Left ventricle myocardium inferior (tissue), 1 donor: Measurements from ENCODE around the gene RNU6-1. TPM values are rescaled to one million over a fixed set of nuclear protein-coding genes. Genes with fewer than 3 reads are reported as not detected.

Experiments used
- DNase-seq: peaks from one replicate; pipeline ENCODE4 v3.0.0-alpha.2; 2020
- H3K27ac ChIP-seq: fragments of 200-600 bp; replicated peaks from 2 replicates; pipeline ENCODE4 v1.8.0; 2021
- H3K27me3 ChIP-seq: fragments of 200-600 bp; 2 replicates; pipeline ENCODE4 v1.8.0; 2021; ENCODE audit warnings: low read depth
- H3K36me3 ChIP-seq: fragments of 200-600 bp; 2 replicates; pipeline ENCODE4 v1.8.0; 2021
- H3K4me1 ChIP-seq: fragments of 200-600 bp; 2 replicates; pipeline ENCODE4 v1.8.0; 2021
- H3K4me3 ChIP-seq: fragments of 200-600 bp; 2 replicates; pipeline ENCODE4 v1.8.0; 2021; ENCODE audit warnings: mild to moderate bottlenecking, moderate library complexity
- H3K9me3 ChIP-seq: fragments of 200-600 bp; replicated peaks from 2 replicates; pipeline ENCODE4 v1.8.0; 2021
- intact Hi-C: fragments of 100-400 bp; cut with micrococcal nuclease; formaldehyde crosslinking; loops from one replicate; pipeline ENCODE4 v1.11.0; 2022
- total RNA-seq: library from RNA; stranded (reverse); fragmentation: NEBNext Ultra II Directional; extraction: Animal tissue kit (Norgen Biotek cat#: 25700); gene quantifications from one replicate; pipeline ENCODE4 v1.2.1, GENCODE V29; 2021
- TF ChIP-seq, protein P1 (sequence below): fragments of 200-600 bp; IDR thresholded peaks from 2 replicates; pipeline ENCODE4 v1.8.0; 2021; ENCODE audit warnings: antibody characterized with exemption, mild to moderate bottlenecking, borderline replicate concordance
- donor health status: DM: no; HTN: yes; CAD: no; lungs with severe emphysema.

RNU6-1 gene
- total RNA-seq, 1 donor from 2014 or later = not detected

DNA sequence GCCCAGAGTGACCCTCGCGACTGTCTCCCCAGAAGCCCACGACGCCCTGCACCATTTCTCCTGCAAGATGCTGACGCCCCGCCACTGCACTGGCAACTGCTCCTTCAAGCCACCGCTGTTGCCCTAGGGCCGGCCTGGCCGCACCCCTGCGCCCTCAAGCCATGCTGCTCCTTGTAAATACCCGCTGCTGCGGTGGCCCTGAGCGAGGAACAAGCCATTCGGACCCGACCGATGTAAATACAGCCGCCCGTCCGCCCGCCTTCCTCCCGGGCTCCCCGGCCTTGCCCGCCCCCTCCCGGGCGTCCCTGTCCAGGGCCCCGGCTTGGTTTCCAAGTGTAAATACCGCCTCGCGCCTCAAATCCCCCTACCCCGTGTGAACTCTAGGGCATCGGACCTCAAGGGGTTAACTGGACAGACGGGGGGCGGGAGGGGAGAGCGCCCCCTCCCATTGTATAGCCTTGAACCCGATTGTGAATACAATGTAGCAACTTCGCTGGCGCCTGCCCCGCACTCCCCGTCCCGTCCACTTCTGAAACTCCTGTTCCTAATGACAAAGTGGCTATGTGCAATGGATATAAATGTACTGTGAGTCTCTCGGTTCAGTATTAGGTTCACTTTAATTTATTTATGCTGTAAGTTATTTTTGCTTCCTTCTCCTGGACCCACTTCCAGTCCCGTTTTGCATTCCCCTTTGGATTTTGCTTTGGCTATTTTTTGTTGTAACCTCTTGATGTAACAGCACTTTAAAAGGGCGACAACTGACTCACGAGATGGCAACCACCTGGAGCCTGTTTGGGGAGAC lies 5.9 kb downstream of the RNU6-1 start:
- Histone ChIP-seq H3K4me3 (peak overlapping the region; percentile 61), H3K27me3 (peaks cover 73% of the 10 kb centered on the region)

DNA sequence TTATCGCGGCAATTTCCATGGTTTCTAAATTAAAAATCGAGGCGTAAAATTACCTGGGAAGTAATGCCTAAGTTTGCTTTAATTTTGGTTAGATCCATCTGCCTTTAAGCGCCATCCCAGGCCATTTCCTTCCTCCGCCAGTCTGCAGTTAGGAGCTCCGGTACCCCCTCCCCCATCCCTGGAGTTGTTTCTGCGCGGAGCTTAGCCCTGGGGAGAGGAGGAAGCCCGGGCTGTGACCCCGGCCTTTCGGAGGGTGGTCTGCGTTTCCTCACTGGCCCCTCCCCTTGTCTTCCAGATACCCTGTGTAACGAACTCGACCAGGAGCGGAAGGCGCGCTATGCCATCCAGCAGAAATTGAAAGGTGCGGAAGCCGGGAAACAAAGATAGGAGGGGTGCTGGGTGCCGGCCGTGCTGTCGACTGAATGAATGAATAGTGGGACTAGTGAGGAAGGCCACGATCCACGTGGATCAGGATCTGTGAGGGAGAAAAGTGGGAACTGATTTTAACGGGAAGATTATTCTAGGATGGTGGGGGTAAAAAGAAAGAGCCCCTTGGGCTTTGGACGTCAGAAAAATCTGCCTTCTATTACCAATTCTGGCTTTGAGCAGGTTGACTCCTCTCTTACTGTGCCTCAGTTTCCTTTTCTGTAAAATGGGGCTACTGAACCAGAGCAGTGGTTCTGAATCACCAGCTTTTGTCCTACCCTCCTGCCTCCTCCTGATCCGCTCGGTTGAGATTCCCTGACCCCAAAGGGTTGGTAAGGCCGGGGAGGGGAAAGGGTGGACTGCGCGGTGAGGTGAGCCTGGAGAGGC lies 6.7 kb downstream of the RNU6-1 start:
- no peak for DNase-seq
- intact Hi-C loops = no loop called here
- TF ChIP-seq, protein P1, sequence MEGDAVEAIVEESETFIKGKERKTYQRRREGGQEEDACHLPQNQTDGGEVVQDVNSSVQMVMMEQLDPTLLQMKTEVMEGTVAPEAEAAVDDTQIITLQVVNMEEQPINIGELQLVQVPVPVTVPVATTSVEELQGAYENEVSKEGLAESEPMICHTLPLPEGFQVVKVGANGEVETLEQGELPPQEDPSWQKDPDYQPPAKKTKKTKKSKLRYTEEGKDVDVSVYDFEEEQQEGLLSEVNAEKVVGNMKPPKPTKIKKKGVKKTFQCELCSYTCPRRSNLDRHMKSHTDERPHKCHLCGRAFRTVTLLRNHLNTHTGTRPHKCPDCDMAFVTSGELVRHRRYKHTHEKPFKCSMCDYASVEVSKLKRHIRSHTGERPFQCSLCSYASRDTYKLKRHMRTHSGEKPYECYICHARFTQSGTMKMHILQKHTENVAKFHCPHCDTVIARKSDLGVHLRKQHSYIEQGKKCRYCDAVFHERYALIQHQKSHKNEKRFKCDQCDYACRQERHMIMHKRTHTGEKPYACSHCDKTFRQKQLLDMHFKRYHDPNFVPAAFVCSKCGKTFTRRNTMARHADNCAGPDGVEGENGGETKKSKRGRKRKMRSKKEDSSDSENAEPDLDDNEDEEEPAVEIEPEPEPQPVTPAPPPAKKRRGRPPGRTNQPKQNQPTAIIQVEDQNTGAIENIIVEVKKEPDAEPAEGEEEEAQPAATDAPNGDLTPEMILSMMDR = no peak
- Histone ChIP-seq H3K9me3 (no peaks in the 10 kb centered on the region), H3K36me3 (no peaks in the 10 kb centered on the region), H3K4me3 (peak overlapping the region; percentile 61), H3K27me3 (peaks cover 81% of the 10 kb centered on the region), H3K4me1 (peaks cover 64% of the 10 kb centered on the region), H3K27ac (no peak overlapping the region)

More for the DNA sequence above, 5.9 kb downstream of the RNU6-1 start:
- Histone ChIP-seq H3K4me1 (peaks cover 64% of the 10 kb centered on the region), H3K9me3 (no peaks in the 10 kb centered on the region), H3K27ac (no peak overlapping the region), H3K36me3 (no peaks in the 10 kb centered on the region)
- intact Hi-C loops = no loop called here
- TF ChIP-seq, protein P1 = peak; percentile 56
- no peak for DNase-seq

DNA sequence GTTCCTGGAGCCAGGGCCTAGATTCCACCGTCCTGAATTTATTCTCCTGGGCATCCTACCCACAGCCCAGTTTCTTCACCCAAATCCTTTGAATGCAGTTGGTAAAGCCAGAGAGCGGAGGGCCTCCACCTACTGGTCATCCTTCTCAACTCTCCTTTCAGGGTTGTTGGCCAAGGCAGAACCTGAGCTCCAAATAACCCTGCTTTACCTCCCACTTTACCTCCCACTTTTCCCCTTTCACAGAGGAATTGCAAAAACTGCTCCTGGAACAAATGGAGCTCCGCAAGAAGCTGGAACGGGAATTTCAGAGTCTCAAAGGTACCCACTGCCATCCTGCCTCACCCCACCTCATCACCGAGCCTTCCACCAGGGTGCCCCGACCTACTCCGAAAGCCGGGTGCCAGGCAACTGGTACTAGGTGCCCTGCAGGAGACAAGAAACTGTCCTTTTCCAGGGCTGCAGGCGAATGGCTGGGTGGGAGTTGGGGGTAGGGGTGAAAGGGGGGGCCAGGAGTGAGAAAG lies 7.8 kb downstream of the RNU6-1 start:
- H3K36me3 ChIP-seq = no peaks in the 10 kb centered on the region
- peaks cover 91% of the 10 kb centered on the region for H3K27me3 ChIP-seq
- no peaks in the 10 kb centered on the region for H3K9me3 ChIP-seq
- no peak overlapping the region for H3K27ac ChIP-seq
- peaks cover 75% of the 10 kb centered on the region for H3K4me1 ChIP-seq
- DNase-seq = no peak
- intact Hi-C loops = no loop called here
- H3K4me3 ChIP-seq = peak overlapping the region; percentile 61
- TF ChIP-seq, protein P1 = peak; percentile 27

GRCh38 chr15:67831363-67831762 lies 8.5 kb downstream of the RNU6-1 start:
- intact Hi-C loops = no loop called here
- Histone ChIP-seq H3K27ac (no peak overlapping the region), H3K36me3 (no peaks in the 10 kb centered on the region), H3K4me1 (peaks cover 82% of the 10 kb centered on the region), H3K27me3 (peaks cover 99% of the 10 kb centered on the region), H3K4me3 (no peak overlapping the region), H3K9me3 (no peaks in the 10 kb centered on the region)
- DNase-seq = no peak
- TF ChIP-seq, protein P1 = no peak

DNA sequence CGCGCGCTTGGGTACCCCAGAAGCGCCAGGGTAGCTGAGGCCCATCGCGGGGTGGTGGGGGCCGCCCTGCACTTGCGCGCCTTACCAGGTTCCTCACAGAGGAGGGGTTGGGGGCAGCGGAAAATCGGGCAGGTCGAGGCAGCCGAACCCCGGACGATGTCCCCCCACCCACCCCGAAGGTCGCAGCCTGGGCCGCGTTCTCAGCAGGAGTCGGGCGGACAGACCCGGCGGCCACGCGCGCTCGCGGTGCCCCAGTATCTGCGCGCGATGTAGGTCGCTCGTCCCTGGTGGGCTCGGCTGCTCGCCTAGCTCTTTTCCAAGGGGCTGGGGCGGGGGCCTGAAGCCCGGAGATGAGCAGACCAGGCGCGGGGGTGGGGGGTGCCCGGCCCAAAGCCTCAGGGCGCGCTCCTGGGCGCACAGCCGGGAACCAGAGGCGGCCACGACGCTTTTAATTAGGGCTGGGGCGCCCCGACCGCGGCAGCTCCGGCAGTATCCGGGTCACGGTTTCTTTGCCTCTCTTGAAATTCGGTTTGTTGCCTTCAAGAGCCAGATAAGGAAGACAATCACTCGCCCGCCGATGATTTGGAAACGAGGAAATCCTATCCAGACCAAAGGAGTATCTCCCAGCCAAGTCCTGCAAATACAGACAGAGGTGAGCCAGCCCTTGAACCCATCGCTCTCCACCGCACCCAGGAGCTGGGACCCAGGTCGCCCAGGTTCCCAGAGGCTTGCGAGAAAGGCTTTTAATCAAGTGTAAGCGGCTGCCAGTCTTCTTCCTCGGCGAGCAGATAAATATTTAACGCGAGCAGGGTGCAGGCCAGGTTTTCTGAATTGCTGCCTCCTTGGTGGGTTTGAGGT lies 10.0 kb downstream of the RNU6-1 start:
- intact Hi-C loops = no loop called here
- Histone ChIP-seq H3K9me3 (no peaks in the 10 kb centered on the region), H3K4me1 (peaks cover 83% of the 10 kb centered on the region), H3K27ac (no peak overlapping the region), H3K27me3 (peaks cover 100% of the 10 kb centered on the region), H3K36me3 (no peaks in the 10 kb centered on the region), H3K4me3 (peak overlapping the region; percentile 52)
- DNase-seq = no peak
- TF ChIP-seq, protein P1 = no peak
